Ectodermal cell (in vitro differentiated cells): ENCODE data around the gene FOXP4.

ENCODE experiments used
- H3K27ac ChIP-seq: 2 replicates; pipeline ENCODE4 v1.7.0; 2013; ENCODE audit warnings: mild to moderate bottlenecking, low read depth, low read length; ENCODE audit not compliant: insufficient read depth, poor library complexity, severe bottlenecking
- H3K27me3 ChIP-seq: 2 replicates; pipeline ENCODE4 v1.7.0; 2013; ENCODE audit warnings: mild to moderate bottlenecking, low read length; ENCODE audit not compliant: insufficient read depth, control insufficient read depth, poor library complexity, severe bottlenecking
- H3K36me3 ChIP-seq: one replicate; pipeline ENCODE4 v1.7.0; 2013; ENCODE audit warnings: low read length; ENCODE audit not compliant: control insufficient read depth, insufficient read depth
- H3K4me1 ChIP-seq: one replicate; pipeline ENCODE4 v1.7.0; 2013; ENCODE audit warnings: low read length; ENCODE audit not compliant: control insufficient read depth, insufficient read depth
- H3K4me3 ChIP-seq: 2 replicates; pipeline ENCODE4 v1.7.0; 2013; ENCODE audit warnings: low read depth, low read length, control low read depth; ENCODE audit not compliant: insufficient read depth
- H3K9me3 ChIP-seq: 2 replicates; pipeline ENCODE4 v1.7.0; 2013; ENCODE audit warnings: mild to moderate bottlenecking, low read length, moderate library complexity; ENCODE audit not compliant: control insufficient read depth
- WGBS, 2 experiments: methylation state at CpG; one replicate each; pipeline ENCODE4 v1.1.7; 2013; ENCODE audit warnings: missing lambda C conversion rate in 2 of 2; 5-methylcytosine and 5-hydroxymethylcytosine counted together

FOXP4 gene

GRCh38 chr6:41634657-41635056 lies 88.5 kb downstream of the FOXP4 start:
- no peak overlapping the region for H3K4me3 ChIP-seq
- WGBS, 2 experiments = 24 to 36% methylated on average over 4 of the region's 4 CpGs
- H3K4me1 ChIP-seq = peaks cover 12% of the 10 kb centered on the region
- no peaks in the 10 kb centered on the region for H3K36me3 ChIP-seq
- peaks cover 42% of the 10 kb centered on the region for H3K27me3 ChIP-seq
- no peaks in the 10 kb centered on the region for H3K9me3 ChIP-seq
- no peak overlapping the region for H3K27ac ChIP-seq

- Histone ChIP-seq H3K4me1 (peaks cover 19% of the 10 kb centered on the region), H3K27me3 (peaks cover 42% of the 10 kb centered on the region), H3K4me3 (no peak overlapping the region), H3K9me3 (no peaks in the 10 kb centered on the region), H3K36me3 (no peaks in the 10 kb centered on the region), H3K27ac (no peak overlapping the region)
- WGBS, 2 experiments = 86 to 93% methylated on average over 6 of the region's 6 CpGs
Observed at GRCh38 chr6:41635365-41635764, 89.2 kb downstream of the FOXP4 start.

GRCh38 chr6:41636833-41637193 lies 90.6 kb downstream of the FOXP4 start:
- peak overlapping the region; percentile 83 for H3K4me3 ChIP-seq
- 4% methylated on average over 31 of the region's 31 CpGs for WGBS, 2 experiments
- peaks cover 28% of the 10 kb centered on the region for H3K4me1 ChIP-seq
- no peaks in the 10 kb centered on the region for H3K36me3 ChIP-seq
- no peak overlapping the region for H3K27ac ChIP-seq
- no peaks in the 10 kb centered on the region for H3K9me3 ChIP-seq
- peaks cover 42% of the 10 kb centered on the region for H3K27me3 ChIP-seq

- Histone ChIP-seq H3K27me3 (peaks cover 42% of the 10 kb centered on the region), H3K36me3 (no peaks in the 10 kb centered on the region), H3K27ac (no peak overlapping the region), H3K9me3 (no peaks in the 10 kb centered on the region), H3K4me3 (peak overlapping the region; percentile 83), H3K4me1 (peaks cover 31% of the 10 kb centered on the region)
- 1% methylated on average over 54 of the region's 54 CpGs for WGBS, 2 experiments
Observed at GRCh38 chr6:41637194-41638001, 91.2 kb downstream of the FOXP4 start.

GRCh38 chr6:41638002-41638934 lies 92.1 kb downstream of the FOXP4 start, which contains the start of gene MDFI:
Gene MDFI (plus strand): TSS chr6:41638468. CDS start chr6:41638750, 282 bp downstream.
- no peaks in the 10 kb centered on the region for H3K9me3 ChIP-seq
- peaks cover 40% of the 10 kb centered on the region for H3K4me1 ChIP-seq
- peaks cover 42% of the 10 kb centered on the region for H3K27me3 ChIP-seq
- no peak within 1 kb of the TSS for H3K27ac ChIP-seq
- H3K36me3 ChIP-seq = no peaks in the 10 kb centered on the region
- WGBS, 2 experiments = 0% methylated on average over 86 of the region's 86 CpGs
- H3K4me3 ChIP-seq = peak within 1 kb of the TSS; percentile 83

- Histone ChIP-seq H3K27me3 (peaks cover 42% of the 10 kb centered on the region), H3K27ac (no peak overlapping the region), H3K4me3 (peak overlapping the region; percentile 83), H3K4me1 (peaks cover 47% of the 10 kb centered on the region), H3K9me3 (no peaks in the 10 kb centered on the region), H3K36me3 (no peaks in the 10 kb centered on the region)
- WGBS, 2 experiments = 2 to 3% methylated on average over 36 to 39 of the region's 40 CpGs
Observed at GRCh38 chr6:41638935-41639808, 93.0 kb downstream of the FOXP4 start.

- Histone ChIP-seq H3K9me3 (no peaks in the 10 kb centered on the region), H3K27me3 (peaks cover 41% of the 10 kb centered on the region), H3K4me1 (peaks cover 49% of the 10 kb centered on the region), H3K4me3 (peak overlapping the region; percentile 83), H3K36me3 (no peaks in the 10 kb centered on the region), H3K27ac (no peak overlapping the region)
- 18 to 22% methylated on average over 8 of the region's 8 CpGs for WGBS, 2 experiments
Observed at GRCh38 chr6:41639809-41640371, 93.7 kb downstream of the FOXP4 start.

GRCh38 chr6:41640426-41640825 lies 94.2 kb downstream of the FOXP4 start:
- H3K27ac ChIP-seq = no peak overlapping the region
- peaks cover 51% of the 10 kb centered on the region for H3K4me1 ChIP-seq
- 51 to 54% methylated on average over 7 of the region's 7 CpGs for WGBS, 2 experiments
- peak overlapping the region; percentile 83 for H3K4me3 ChIP-seq
- H3K9me3 ChIP-seq = no peaks in the 10 kb centered on the region
- peaks cover 36% of the 10 kb centered on the region for H3K27me3 ChIP-seq
- no peaks in the 10 kb centered on the region for H3K36me3 ChIP-seq

- 85% methylated on average over 9 of the region's 9 CpGs for WGBS, 2 experiments
- peaks cover 61% of the 10 kb centered on the region for H3K4me1 ChIP-seq
- peaks cover 3% of the 10 kb centered on the region for H3K36me3 ChIP-seq
- H3K27ac ChIP-seq = no peak overlapping the region
- H3K9me3 ChIP-seq = no peaks in the 10 kb centered on the region
- peaks cover 26% of the 10 kb centered on the region for H3K27me3 ChIP-seq
- no peak overlapping the region for H3K4me3 ChIP-seq
Observed at GRCh38 chr6:41641352-41641925, 95.3 kb downstream of the FOXP4 start.
